ENCODE measurements around the gene CALHM2. TPM values are rescaled to one million over a fixed set of nuclear protein-coding genes. Genes with fewer than 3 reads are reported as not detected.

The CALHM2 gene
- total and polyA plus RNA-seq, 3 experiments from 2014 or later: 20.4 to 92.7 (median 22.2) TPM

DNA sequence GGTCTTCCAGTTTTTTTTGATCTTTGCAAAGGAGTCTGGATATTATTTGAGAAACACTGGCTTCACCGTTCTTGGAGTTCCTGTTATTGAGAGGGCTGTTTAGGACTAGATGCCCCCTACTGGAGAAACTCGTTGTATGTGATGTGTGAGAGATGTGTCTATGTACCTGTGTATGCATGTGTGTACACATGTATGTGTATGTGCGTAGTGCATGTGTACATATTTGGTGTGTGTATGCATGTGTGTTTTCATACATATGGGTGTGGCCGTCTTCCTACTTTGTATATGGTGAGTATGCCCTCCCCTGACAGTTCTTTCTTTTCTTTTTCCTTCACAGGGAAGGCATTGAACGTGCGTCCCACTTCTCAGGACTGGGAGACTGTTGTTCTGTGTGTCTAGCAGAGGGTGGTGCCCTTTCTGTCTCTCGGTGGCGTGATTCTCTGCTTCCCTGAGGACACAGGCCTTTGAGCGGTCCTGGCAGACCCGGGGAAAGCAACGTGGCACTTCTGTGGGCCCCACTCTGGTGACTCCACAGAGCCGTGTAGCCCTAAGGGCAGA, 29.9 kb upstream of the CALHM2 start:
- Mint-ChIP-seq H3K4me1 (peaks cover 8 to 11% (median 10%) of the 10 kb centered on the region in 3 donors), H3K9me3 (no peaks in the 10 kb centered on the region), H3K36me3 (no peaks in the 10 kb centered on the region), H3K27me3 (no peaks in the 10 kb centered on the region), H3K4me3 (no peak overlapping the region), H3K27ac (peak overlapping the region in 1 of 8 donors; percentile 2)
- Histone ChIP-seq H3K4me3 (ENCODE audit: low read length) (no peak overlapping the region), H3K36me3 (ENCODE audit: insufficient read depth, low read length) (no peaks in the 10 kb centered on the region), H3K9me3 (ENCODE audit: low read length) (no peaks in the 10 kb centered on the region), H3K4me1 (ENCODE audit: insufficient read depth, low read length) (no peaks in the 10 kb centered on the region), H3K27ac (ENCODE audit: low read depth, low read length) (no peak overlapping the region), H3K27me3 (ENCODE audit: insufficient read depth, low read length, poor library complexity, severe bottlenecking) (no peaks in the 10 kb centered on the region)
- ChIA-PET POLR2A (no interaction called here), CTCF (interaction anchor here (0.9 to 12.4 kb wide), 7 partner anchors 11 to 70 kb away, joined by 3 to 203 read pairs (median 7); partner anchors contain the start of genes CALHM2 and NEURL1)
- DNase-seq: peak in 2 of 5 donors; percentile 58 to 59

DNA sequence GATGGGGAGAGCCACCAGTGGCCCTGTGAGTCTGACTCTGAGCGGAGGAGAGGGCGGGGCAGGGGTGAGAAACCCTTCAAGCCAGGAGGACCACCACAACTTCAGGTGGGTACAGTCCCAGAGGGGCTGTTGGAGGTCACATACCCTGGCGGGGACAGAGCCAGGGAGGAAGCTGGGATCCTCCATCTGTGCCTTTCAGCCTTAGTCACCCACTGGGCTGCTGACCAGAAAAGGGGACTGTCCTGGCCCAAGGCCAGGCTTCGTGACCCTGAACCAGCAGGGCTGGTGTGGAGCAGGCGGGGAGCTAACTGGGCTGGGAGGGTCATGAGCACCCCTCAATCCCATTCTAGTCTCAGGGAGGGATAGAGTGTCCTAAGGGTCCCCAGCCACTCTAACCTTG, 28.4 kb upstream of the CALHM2 start:
- no peak overlapping the region for H3K4me3 Mint-ChIP-seq
- H3K9me3 Mint-ChIP-seq: no peaks in the 10 kb centered on the region
- H3K36me3 Mint-ChIP-seq: no peaks in the 10 kb centered on the region
- Histone ChIP-seq H3K27me3 (ENCODE audit: insufficient read depth, low read length, poor library complexity, severe bottlenecking) (no peaks in the 10 kb centered on the region), H3K36me3 (ENCODE audit: insufficient read depth, low read length) (no peaks in the 10 kb centered on the region), H3K4me3 (ENCODE audit: low read length) (no peak overlapping the region), H3K4me1 (ENCODE audit: insufficient read depth, low read length) (no peaks in the 10 kb centered on the region), H3K27ac (ENCODE audit: low read depth, low read length) (no peak overlapping the region), H3K9me3 (ENCODE audit: low read length) (no peaks in the 10 kb centered on the region)
- no peak for DNase-seq
- POLR2A ChIA-PET: no interaction called here
- H3K4me1 Mint-ChIP-seq: peaks cover 10 to 17% (median 10%) of the 10 kb centered on the region in 3 donors
- CTCF ChIA-PET: interaction anchor here (1.2 to 1.9 kb wide), 7 partner anchors 9 to 68 kb away, joined by 3 to 20 read pairs (median 3); no protein-coding TSS in a partner anchor
- no peaks in the 10 kb centered on the region for H3K27me3 Mint-ChIP-seq
- no peak overlapping the region for H3K27ac Mint-ChIP-seq

DNA sequence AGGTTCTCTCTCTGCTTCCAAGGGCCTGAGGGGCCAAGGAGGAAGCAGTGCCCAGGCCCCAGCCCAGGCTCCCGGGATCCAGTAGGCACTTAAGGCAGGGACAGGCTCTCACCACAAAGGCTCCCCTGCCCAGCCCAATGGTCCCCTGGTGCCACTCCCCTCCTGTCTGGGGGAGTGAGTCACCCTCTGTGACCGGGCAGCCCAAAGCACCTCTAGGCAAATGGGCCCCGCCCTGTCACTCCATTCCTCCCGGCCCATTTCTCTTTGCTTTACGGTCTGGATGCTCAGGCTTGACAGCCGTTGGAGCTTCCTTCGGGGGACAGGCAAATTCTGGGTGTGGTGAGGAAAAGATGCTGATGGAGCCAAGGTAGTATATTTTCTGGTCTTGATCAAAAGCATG, 27.0 kb upstream of the CALHM2 start, which contains the start of gene CALHM3:
Gene CALHM3 (minus strand): TSS at position 106 of the 400 bp plus-strand sequence. CDS start 208 bp downstream, outside the sequence.
- Mint-ChIP-seq H3K36me3 (peaks cover 0 to under 1% (median 0%) of the 10 kb centered on the region in 3 donors), H3K9me3 (no peaks in the 10 kb centered on the region), H3K27ac (peak within 1 kb of the TSS in 3 of 8 donors; percentile 5 to 35 (median 8)), H3K4me3 (no peak within 1 kb of the TSS), H3K4me1 (peaks cover 10 to 22% (median 14%) of the 10 kb centered on the region in 3 donors), H3K27me3 (no peaks in the 10 kb centered on the region)
- POLR2A ChIA-PET: no interaction called here
- Histone ChIP-seq H3K27me3 (ENCODE audit: insufficient read depth, low read length, poor library complexity, severe bottlenecking) (no peaks in the 10 kb centered on the region), H3K27ac (ENCODE audit: low read depth, low read length) (no peak within 1 kb of the TSS), H3K4me1 (ENCODE audit: insufficient read depth, low read length) (no peaks in the 10 kb centered on the region), H3K4me3 (ENCODE audit: low read length) (no peak within 1 kb of the TSS), H3K9me3 (ENCODE audit: low read length) (no peaks in the 10 kb centered on the region), H3K36me3 (ENCODE audit: insufficient read depth, low read length) (no peaks in the 10 kb centered on the region)
- CTCF ChIA-PET: interaction anchor here (1.5 to 5.4 kb wide), 2 partner anchors 13 to 63 kb away, joined by 4 to 48 read pairs; no protein-coding TSS in a partner anchor
- DNase-seq: no peak

DNA sequence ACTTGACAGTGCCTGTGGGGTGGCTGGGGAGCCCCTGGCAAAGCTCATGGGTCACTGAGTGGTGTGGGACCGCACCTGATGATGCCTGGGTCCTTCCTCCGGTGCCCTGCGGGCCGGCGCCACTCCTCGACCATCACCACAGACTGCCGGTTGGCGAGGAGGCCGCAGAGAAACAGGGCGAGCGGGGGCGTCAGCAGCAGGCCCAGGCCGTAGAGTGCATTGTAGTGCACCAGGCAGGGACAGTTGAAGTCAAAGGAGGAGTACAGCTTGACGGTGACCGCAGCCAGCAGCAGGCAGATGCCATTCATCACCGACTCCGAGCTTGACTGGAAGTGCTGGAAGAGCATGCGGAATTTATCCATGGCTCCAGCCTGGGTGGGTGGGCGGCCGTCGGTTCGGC, 26.5 kb upstream of the CALHM2 start:
- Histone ChIP-seq H3K27me3 (ENCODE audit: insufficient read depth, low read length, poor library complexity, severe bottlenecking) (no peaks in the 10 kb centered on the region), H3K27ac (ENCODE audit: low read depth, low read length) (no peak overlapping the region), H3K9me3 (ENCODE audit: low read length) (no peaks in the 10 kb centered on the region), H3K4me1 (ENCODE audit: insufficient read depth, low read length) (no peaks in the 10 kb centered on the region), H3K36me3 (ENCODE audit: insufficient read depth, low read length) (no peaks in the 10 kb centered on the region), H3K4me3 (ENCODE audit: low read length) (no peak overlapping the region)
- CTCF ChIA-PET: interaction anchor here (1.3 to 5.4 kb wide), 3 partner anchors 14 to 62 kb away, joined by 3 to 48 read pairs (median 4); no protein-coding TSS in a partner anchor
- Mint-ChIP-seq H3K27me3 (no peaks in the 10 kb centered on the region), H3K27ac (no peak overlapping the region), H3K4me1 (peaks cover 10 to 26% (median 17%) of the 10 kb centered on the region in 3 donors), H3K4me3 (no peak overlapping the region), H3K36me3 (peaks cover 0 to 2% (median 0%) of the 10 kb centered on the region in 3 donors), H3K9me3 (no peaks in the 10 kb centered on the region)
- no peak for DNase-seq
- POLR2A ChIA-PET: no interaction called here

DNA sequence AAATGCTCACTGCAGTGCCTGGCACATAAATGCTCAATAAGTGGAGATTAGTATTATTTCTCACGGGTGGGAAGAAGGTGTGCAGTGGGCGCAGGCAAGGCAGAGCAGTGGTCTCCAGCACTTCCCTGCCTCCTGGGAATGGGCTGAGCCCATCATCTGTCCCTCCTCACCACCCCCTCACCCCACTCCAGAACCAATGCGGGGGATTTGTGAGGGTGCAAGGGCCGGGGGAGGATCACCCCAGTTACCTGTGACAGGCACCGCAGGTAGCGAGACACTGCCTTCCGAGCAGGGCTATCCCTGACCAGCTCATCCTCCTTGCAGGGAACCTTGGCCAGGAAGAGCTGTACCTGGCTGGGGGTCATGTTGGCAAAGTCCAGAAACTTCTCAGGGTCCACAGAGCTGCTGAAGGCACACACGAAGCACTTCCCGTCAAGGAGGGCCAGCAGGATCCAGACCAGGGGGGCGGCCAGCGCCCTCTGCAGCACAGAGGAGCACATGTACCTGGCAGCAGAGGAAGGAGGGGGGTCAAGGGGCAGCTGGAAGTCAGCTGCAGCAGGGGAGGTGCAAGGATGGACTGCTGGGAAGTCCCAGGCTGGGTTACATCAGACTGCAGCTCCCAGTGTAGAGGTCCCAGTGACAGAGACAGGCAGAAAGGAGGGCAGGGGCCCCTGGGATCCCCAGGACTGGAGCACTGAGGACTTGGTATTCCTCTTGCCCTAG, 24.0 kb upstream of the CALHM2 start:
- no peaks in the 10 kb centered on the region for H3K27me3 Mint-ChIP-seq
- peaks cover 0 to 2% (median 0%) of the 10 kb centered on the region in 3 donors for H3K36me3 Mint-ChIP-seq
- ChIA-PET CTCF (interaction anchor here (0.6 to 5.4 kb wide), 8 partner anchors 9 to 60 kb away, joined by 3 to 48 read pairs (median 6); partner anchors contain the start of gene CALHM2), POLR2A (no interaction called here)
- no peaks in the 10 kb centered on the region for H3K9me3 Mint-ChIP-seq
- Histone ChIP-seq H3K4me3 (ENCODE audit: low read length) (no peak overlapping the region), H3K27ac (ENCODE audit: low read depth, low read length) (no peak overlapping the region), H3K36me3 (ENCODE audit: insufficient read depth, low read length) (no peaks in the 10 kb centered on the region), H3K27me3 (ENCODE audit: insufficient read depth, low read length, poor library complexity, severe bottlenecking) (no peaks in the 10 kb centered on the region), H3K4me1 (ENCODE audit: insufficient read depth, low read length) (peaks cover 16% of the 10 kb centered on the region), H3K9me3 (ENCODE audit: low read length) (no peaks in the 10 kb centered on the region)
- H3K4me1 Mint-ChIP-seq: peaks cover 20 to 37% (median 28%) of the 10 kb centered on the region in 3 donors
- peak overlapping the region in 1 of 8 donors; percentile 51 for H3K27ac Mint-ChIP-seq
- DNase-seq: no peak
- no peak overlapping the region for H3K4me3 Mint-ChIP-seq

DNA sequence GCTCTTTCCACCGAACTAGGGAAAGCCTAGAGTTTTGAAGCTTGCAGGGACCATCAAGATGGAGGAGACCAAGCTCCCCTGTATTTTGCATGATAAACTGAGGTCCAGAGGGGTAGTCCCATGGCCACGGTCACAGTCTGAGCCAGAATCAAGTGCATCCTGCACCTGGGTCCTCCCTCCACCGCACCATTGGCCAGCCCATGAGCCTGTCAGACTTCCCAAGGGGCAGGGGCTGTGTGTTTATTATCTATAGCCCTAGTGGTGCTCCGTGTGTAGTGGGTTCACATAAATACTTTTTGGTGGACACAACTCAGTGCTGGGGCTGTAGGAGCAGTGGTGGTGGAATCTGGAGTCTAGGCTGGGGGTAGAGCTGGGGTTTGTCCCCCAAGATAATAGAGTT, 23.3 kb upstream of the CALHM2 start:
- POLR2A ChIA-PET: interaction anchor here (0.6 kb wide), 1 partner anchor 41 kb away, joined by 3 read pairs; no protein-coding TSS in a partner anchor
- peak overlapping the region in 2 of 8 donors; percentile 50 to 56 for H3K27ac Mint-ChIP-seq

DNA sequence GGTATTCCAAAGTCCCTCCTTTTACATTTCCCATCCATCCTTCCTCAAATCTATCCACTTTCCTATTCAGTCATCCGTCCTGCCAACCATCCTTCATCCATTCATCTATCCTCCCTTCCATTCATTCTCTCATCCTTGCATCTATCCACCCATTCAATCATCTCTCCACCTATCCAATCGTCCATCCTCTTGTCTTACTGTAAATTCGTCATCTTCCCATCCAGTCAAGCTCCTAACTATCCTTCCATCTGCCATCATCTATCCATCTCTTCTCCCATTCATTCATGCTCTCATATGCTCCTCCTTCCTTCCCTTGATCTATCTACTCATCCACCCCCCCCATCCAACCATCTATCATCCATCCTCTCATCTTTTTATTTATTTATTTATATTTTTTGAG, 21.9 kb upstream of the CALHM2 start:
- H3K36me3 ChIP-seq (ENCODE audit: insufficient read depth, low read length): no peaks in the 10 kb centered on the region
- H3K27me3 ChIP-seq (ENCODE audit: insufficient read depth, low read length, poor library complexity, severe bottlenecking): no peaks in the 10 kb centered on the region
- peaks cover 41 to 58% (median 47%) of the 10 kb centered on the region in 3 donors for H3K4me1 Mint-ChIP-seq
- H3K4me3 Mint-ChIP-seq: peak overlapping the region in 2 of 7 donors; percentile 8 to 34
- peaks cover 31% of the 10 kb centered on the region for H3K4me1 ChIP-seq (ENCODE audit: insufficient read depth, low read length)
- ChIA-PET CTCF (interaction anchor here (4.1 kb wide), 1 partner anchor 22 kb away, joined by 30 read pairs; the partner anchor contains the start of gene CALHM2), POLR2A (no interaction called here)
- no peaks in the 10 kb centered on the region for H3K9me3 Mint-ChIP-seq
- peak overlapping the region in 6 of 8 donors; percentile 0 to 96 (median 58) for H3K27ac Mint-ChIP-seq
- no peaks in the 10 kb centered on the region for H3K27me3 Mint-ChIP-seq
- H3K4me3 ChIP-seq (ENCODE audit: low read length): no peak overlapping the region
- no peak for DNase-seq
- no peak overlapping the region for H3K27ac ChIP-seq (ENCODE audit: low read depth, low read length)
- H3K36me3 Mint-ChIP-seq: peaks cover 0 to 2% (median 0%) of the 10 kb centered on the region in 3 donors
- H3K9me3 ChIP-seq (ENCODE audit: low read length): no peaks in the 10 kb centered on the region

More for the DNA sequence above, 23.3 kb upstream of the CALHM2 start:
- Mint-ChIP-seq H3K4me3 (no peak overlapping the region), H3K27me3 (no peaks in the 10 kb centered on the region), H3K9me3 (no peaks in the 10 kb centered on the region), H3K4me1 (peaks cover 28 to 44% (median 35%) of the 10 kb centered on the region in 3 donors), H3K36me3 (peaks cover 0 to 2% (median 0%) of the 10 kb centered on the region in 3 donors)
- Histone ChIP-seq H3K4me3 (ENCODE audit: low read length) (no peak overlapping the region), H3K27ac (ENCODE audit: low read depth, low read length) (no peak overlapping the region), H3K36me3 (ENCODE audit: insufficient read depth, low read length) (no peaks in the 10 kb centered on the region), H3K27me3 (ENCODE audit: insufficient read depth, low read length, poor library complexity, severe bottlenecking) (no peaks in the 10 kb centered on the region), H3K9me3 (ENCODE audit: low read length) (no peaks in the 10 kb centered on the region), H3K4me1 (ENCODE audit: insufficient read depth, low read length) (peaks cover 24% of the 10 kb centered on the region)
- DNase-seq: no peak
- CTCF ChIA-PET: interaction anchor here (0.9 to 5.4 kb wide), 6 partner anchors 8 to 59 kb away, joined by 3 to 48 read pairs (median 10); partner anchors contain the start of gene CALHM2
